ENCODE data around the gene COLEC11.

The COLEC11 gene

DNA sequence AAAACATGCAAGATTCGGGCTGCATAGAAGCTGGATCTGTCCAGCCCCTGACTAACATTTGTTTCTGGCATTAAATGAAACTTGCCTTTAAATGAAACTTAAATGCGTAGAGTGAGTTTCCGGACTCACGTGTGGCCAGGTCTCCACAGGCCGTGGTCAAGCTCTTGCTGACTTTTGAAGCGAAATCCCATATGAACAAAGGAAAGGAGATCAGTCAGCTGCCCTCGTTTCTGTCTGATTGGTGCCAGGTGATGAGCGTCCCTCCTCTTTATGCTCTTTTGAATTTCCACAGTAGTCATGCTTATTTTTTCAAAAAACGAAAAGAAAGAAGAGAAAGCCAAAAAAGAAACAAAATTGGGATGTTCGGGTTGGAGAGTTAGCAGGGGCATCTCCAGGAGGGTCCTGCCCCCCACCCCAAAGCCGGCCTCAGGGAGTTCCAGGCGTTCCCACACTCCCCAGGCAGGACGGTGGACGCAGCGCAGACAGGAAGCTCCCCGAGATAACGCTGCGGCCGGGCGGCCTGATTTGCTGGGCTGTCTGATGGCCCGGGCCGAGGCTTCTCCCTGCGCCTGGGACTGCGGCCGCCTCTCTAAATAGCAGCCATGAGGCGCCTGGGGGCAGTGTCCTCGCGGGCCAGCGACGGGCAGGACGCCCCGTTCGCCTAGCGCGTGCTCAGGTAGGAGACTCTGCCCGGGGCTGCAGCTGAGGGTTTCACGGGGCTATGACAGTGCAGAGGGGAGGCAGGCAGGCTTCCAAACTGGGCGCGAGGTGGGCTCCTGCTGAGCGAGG is at the start of gene COLEC11:
Gene COLEC11, plus strand, starts transcription at position 620 of the 789 bp plus-strand sequence. CDS start 9,229 bp downstream, outside the sequence.
- POLR2A ChIA-PET (ENCODE audit: low non-redundant PET): no interaction called here
- TF ChIP-seq, protein P1, sequence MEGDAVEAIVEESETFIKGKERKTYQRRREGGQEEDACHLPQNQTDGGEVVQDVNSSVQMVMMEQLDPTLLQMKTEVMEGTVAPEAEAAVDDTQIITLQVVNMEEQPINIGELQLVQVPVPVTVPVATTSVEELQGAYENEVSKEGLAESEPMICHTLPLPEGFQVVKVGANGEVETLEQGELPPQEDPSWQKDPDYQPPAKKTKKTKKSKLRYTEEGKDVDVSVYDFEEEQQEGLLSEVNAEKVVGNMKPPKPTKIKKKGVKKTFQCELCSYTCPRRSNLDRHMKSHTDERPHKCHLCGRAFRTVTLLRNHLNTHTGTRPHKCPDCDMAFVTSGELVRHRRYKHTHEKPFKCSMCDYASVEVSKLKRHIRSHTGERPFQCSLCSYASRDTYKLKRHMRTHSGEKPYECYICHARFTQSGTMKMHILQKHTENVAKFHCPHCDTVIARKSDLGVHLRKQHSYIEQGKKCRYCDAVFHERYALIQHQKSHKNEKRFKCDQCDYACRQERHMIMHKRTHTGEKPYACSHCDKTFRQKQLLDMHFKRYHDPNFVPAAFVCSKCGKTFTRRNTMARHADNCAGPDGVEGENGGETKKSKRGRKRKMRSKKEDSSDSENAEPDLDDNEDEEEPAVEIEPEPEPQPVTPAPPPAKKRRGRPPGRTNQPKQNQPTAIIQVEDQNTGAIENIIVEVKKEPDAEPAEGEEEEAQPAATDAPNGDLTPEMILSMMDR (conservative IDR thresholded peaks at IDR 0.05; ENCODE audit: low read depth): no peak
- no peak for DNase-seq (ENCODE audit: low spot score)
- no peak within 1 kb of the TSS for H3K27ac ChIP-seq
- CTCF ChIA-PET: no interaction called here

GRCh38 chr2:3545788-3546478 is 49.0 kb upstream of the COLEC11 start:
- CTCF ChIA-PET: no interaction called here
- DNase-seq (ENCODE audit: low spot score): no peak
- POLR2A ChIA-PET (ENCODE audit: low non-redundant PET): no interaction called here
- no peak overlapping the region for H3K27ac ChIP-seq
- TF ChIP-seq, protein P1 (conservative IDR thresholded peaks at IDR 0.05; ENCODE audit: low read depth): no peak

- POLR2A ChIA-PET (ENCODE audit: low non-redundant PET): no interaction called here
- DNase-seq (ENCODE audit: low spot score): no peak
- CTCF ChIA-PET: no interaction called here
- no peak overlapping the region for H3K27ac ChIP-seq
- TF ChIP-seq, protein P1 (conservative IDR thresholded peaks at IDR 0.05; ENCODE audit: low read depth): no peak
Measured at GRCh38 chr2:3547915-3548314, 47.0 kb upstream of the COLEC11 start.

- no peak overlapping the region for H3K27ac ChIP-seq
- POLR2A ChIA-PET (ENCODE audit: low non-redundant PET): interaction anchor here (0.6 kb wide), 1 partner anchor 135 kb away, joined by 8 read pairs; no protein-coding TSS in a partner anchor
- CTCF ChIA-PET: no interaction called here
- DNase-seq (ENCODE audit: low spot score): no peak
- TF ChIP-seq, protein P1 (conservative IDR thresholded peaks at IDR 0.05; ENCODE audit: low read depth): no peak
Measured at GRCh38 chr2:3553946-3554345, 41.0 kb upstream of the COLEC11 start.

DNA sequence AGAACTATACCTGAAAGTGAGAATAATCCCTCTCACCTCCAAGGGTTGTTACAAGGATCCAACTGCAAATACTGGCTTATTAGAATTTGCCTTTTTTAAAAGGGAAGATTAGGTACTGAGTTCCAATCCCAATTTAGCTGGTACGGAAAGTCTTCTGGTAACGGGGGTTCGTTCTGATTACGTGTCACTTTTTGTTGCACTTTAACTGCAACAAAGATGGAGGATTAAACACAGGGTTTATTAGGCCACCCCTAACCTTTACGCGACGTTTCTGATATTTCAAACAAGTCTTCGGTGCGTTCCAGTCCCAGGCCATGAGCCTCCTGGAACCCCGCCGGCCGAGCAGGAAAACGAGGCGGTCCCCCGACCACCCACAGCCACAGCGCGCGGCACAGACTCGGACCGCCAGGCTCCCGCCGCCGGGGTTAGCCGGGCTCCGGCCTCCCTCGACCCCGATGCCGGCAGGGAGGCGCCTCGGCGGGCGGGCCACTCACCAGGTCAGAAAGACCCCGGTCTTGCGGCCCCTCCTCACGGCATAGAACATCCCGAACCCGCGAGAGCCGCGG is 37.2 kb upstream of the COLEC11 start:
- TF ChIP-seq, protein P1 (conservative IDR thresholded peaks at IDR 0.05; ENCODE audit: low read depth): no peak
- H3K27ac ChIP-seq: peak overlapping the region; percentile 90
- ChIA-PET CTCF (interaction anchor here (0.6 to 1.0 kb wide), 3 partner anchors 27 to 104 kb away, joined by 3 read pairs; no protein-coding TSS in a partner anchor), POLR2A (ENCODE audit: low non-redundant PET) (interaction anchor here (0.6 kb wide), 1 partner anchor 17 kb away, joined by 4 read pairs; the partner anchor contains the start of gene RPS7)
- peak; percentile 17 for DNase-seq (ENCODE audit: low spot score)

Data from RWPE1 (cell line).